H9 (cell line): ENCODE measurements around the gene ABR. TPM values are rescaled to one million over a fixed set of nuclear protein-coding genes. Genes with fewer than 3 reads are reported as not detected.

Experiments
- DNase-seq: peaks from one replicate; pipeline ENCODE4 v3.0.0-alpha.2; 2017
- H2AFZ ChIP-seq: one replicate; pipeline ENCODE4 v1.6.1; 2013; ENCODE audit warnings: mild to moderate bottlenecking, low read length, control low read depth, moderate library complexity
- H2AK5ac ChIP-seq: 2 replicates; pipeline ENCODE4 v1.6.1; 2013; ENCODE audit warnings: low read length, control low read depth, mixed read lengths; ENCODE audit not compliant: insufficient read length
- H2BK120ac ChIP-seq: one replicate; pipeline ENCODE4 v1.6.1; 2013; ENCODE audit warnings: low read depth, mild to moderate bottlenecking, low read length, control low read depth, inconsistent platforms; ENCODE audit not compliant: poor library complexity, severe bottlenecking
- H2BK12ac ChIP-seq: 2 replicates; pipeline ENCODE4 v1.6.1; 2013; ENCODE audit warnings: low read length, control low read depth, mixed read lengths, low read depth; ENCODE audit not compliant: insufficient read length
- H2BK15ac ChIP-seq: 2 replicates; pipeline ENCODE4 v1.6.1; 2013; ENCODE audit warnings: low read depth, low read length, control low read depth
- H2BK20ac ChIP-seq: one replicate; pipeline ENCODE4 v1.6.1; 2013; ENCODE audit warnings: low read depth, mild to moderate bottlenecking, low read length, control low read depth, inconsistent platforms; ENCODE audit not compliant: poor library complexity, severe bottlenecking
- H2BK5ac ChIP-seq: 2 replicates; pipeline ENCODE4 v1.6.1; 2013; ENCODE audit warnings: low read length, control low read depth, mixed read lengths; ENCODE audit not compliant: insufficient read length
- H3K14ac ChIP-seq: 2 replicates; pipeline ENCODE4 v1.6.1; 2013; ENCODE audit warnings: low read length, control low read depth; ENCODE audit not compliant: insufficient read depth
- H3K18ac ChIP-seq: 2 replicates; pipeline ENCODE4 v1.6.1; 2013; ENCODE audit warnings: low read depth, mild to moderate bottlenecking, mixed read lengths, low read length, control low read depth; ENCODE audit not compliant: insufficient read length
- H3K23ac ChIP-seq: 2 replicates; pipeline ENCODE4 v1.6.1; 2013; ENCODE audit warnings: low read length, control low read depth, mixed read lengths, low read depth; ENCODE audit not compliant: insufficient read length
- H3K23me2 ChIP-seq: 2 replicates; pipeline ENCODE4 v1.6.1; 2013; ENCODE audit warnings: low read depth, mild to moderate bottlenecking, mixed read lengths, low read length, control low read depth; ENCODE audit not compliant: insufficient read length, poor library complexity, severe bottlenecking
- H3K27ac ChIP-seq: 2 replicates; pipeline ENCODE4 v1.5.1; 2013; ENCODE audit warnings: low read length, control low read depth, mixed read lengths, low read depth; ENCODE audit not compliant: insufficient read length
- H3K27me3 ChIP-seq: 2 replicates; pipeline ENCODE4 v1.6.1; 2013; ENCODE audit warnings: low read length, control low read depth, inconsistent platforms; ENCODE audit not compliant: insufficient read depth
- H3K4ac ChIP-seq: 2 replicates; pipeline ENCODE4 v1.6.1; 2013; ENCODE audit warnings: low read depth, mild to moderate bottlenecking, control low read depth, inconsistent platforms, low read length, moderate library complexity
- H3K4me1 ChIP-seq: 2 replicates; pipeline ENCODE4 v1.6.1; 2013; ENCODE audit warnings: low read length, control low read depth, inconsistent platforms; ENCODE audit not compliant: insufficient read depth
- H3K4me2 ChIP-seq: 2 replicates; pipeline ENCODE4 v1.6.1; 2013; ENCODE audit warnings: low read length, control low read depth, mixed read lengths; ENCODE audit not compliant: insufficient read length, insufficient read depth
- H3K56ac ChIP-seq: 2 replicates; pipeline ENCODE4 v1.6.1; 2013; ENCODE audit warnings: low read depth, mild to moderate bottlenecking, mixed read lengths, low read length, control low read depth; ENCODE audit not compliant: insufficient read length
- H3K79me1 ChIP-seq: 2 replicates; pipeline ENCODE4 v1.6.1; 2013; ENCODE audit warnings: low read depth, mild to moderate bottlenecking, moderate library complexity, low read length, control low read depth, inconsistent platforms; ENCODE audit not compliant: insufficient read depth, poor library complexity, severe bottlenecking
- H3K79me2 ChIP-seq: 2 replicates; pipeline ENCODE4 v1.6.1; 2013; ENCODE audit warnings: low read length, control low read depth, inconsistent platforms; ENCODE audit not compliant: insufficient read depth
- H3K9ac ChIP-seq: 2 replicates; pipeline ENCODE4 v1.6.1; 2013; ENCODE audit warnings: low read length, control low read depth, mixed read lengths; ENCODE audit not compliant: insufficient read length; ENCODE audit errors: extremely low read depth
- H3K9me3 ChIP-seq: one replicate; pipeline ENCODE4 v1.6.1; 2013; ENCODE audit warnings: low read depth, low read length, inconsistent platforms; ENCODE audit not compliant: control insufficient read depth
- H3T11ph ChIP-seq: one replicate; pipeline ENCODE4 v1.6.1; 2013; ENCODE audit warnings: mild to moderate bottlenecking, low read length, control low read depth, inconsistent platforms
- H4K20me1 ChIP-seq: one replicate; pipeline ENCODE4 v1.6.1; 2013; ENCODE audit not compliant: control insufficient read depth, insufficient read length, insufficient read depth
- H4K5ac ChIP-seq: 2 replicates; pipeline ENCODE4 v1.6.1; 2013; ENCODE audit warnings: low read depth, mild to moderate bottlenecking, mixed read lengths, low read length, control low read depth; ENCODE audit not compliant: insufficient read length
- H4K8ac ChIP-seq: replicated peaks from 2 replicates; pipeline ENCODE4 v1.6.1; 2013; ENCODE audit warnings: low read length, control low read depth, mixed read lengths, low read depth; ENCODE audit not compliant: insufficient read length
- H4K91ac ChIP-seq: 2 replicates; pipeline ENCODE4 v1.6.1; 2013; ENCODE audit warnings: low read depth, mild to moderate bottlenecking, moderate library complexity, mixed read lengths, low read length, control low read depth; ENCODE audit not compliant: insufficient read length
- H3K27ac Mint-ChIP-seq, 3 experiments: 2 replicates in 2 of 3; 3 replicates in 1 of 3; pipeline ENCODE4 v1.8.0; 2020 to 2021; ENCODE audit warnings: mixed read lengths in 3 of 3, mild to moderate bottlenecking in 1 of 3, moderate library complexity in 1 of 3
- H3K27me3 Mint-ChIP-seq: 2 replicates; pipeline ENCODE4 v1.8.0; 2021; ENCODE audit warnings: low read depth, mild to moderate bottlenecking, moderate library complexity, mixed read lengths
- H3K36me3 Mint-ChIP-seq, 3 experiments: 2 replicates in 2 of 3; 3 replicates in 1 of 3; pipeline ENCODE4 v1.8.0; 2020 to 2021; ENCODE audit warnings: low read depth in 3 of 3, mixed read lengths in 3 of 3; ENCODE audit not compliant: insufficient read depth in 1 of 3
- H3K4me1 Mint-ChIP-seq, 2 experiments: 2 replicates each; pipeline ENCODE4 v1.8.0; 2020; ENCODE audit warnings: mixed read lengths in 2 of 2
- H3K4me3 Mint-ChIP-seq, 2 experiments: 2 replicates in 1 of 2; 3 replicates in 1 of 2; pipeline ENCODE4 v1.8.0; 2020 to 2021; ENCODE audit warnings: mild to moderate bottlenecking in 2 of 2, mixed read lengths in 2 of 2, moderate library complexity in 1 of 2
- H3K9me3 Mint-ChIP-seq, 2 experiments: 2 replicates in 1 of 2; 3 replicates in 1 of 2; pipeline ENCODE4 v1.8.0; 2020; ENCODE audit warnings: mild to moderate bottlenecking in 2 of 2, mixed read lengths in 2 of 2, moderate library complexity in 1 of 2
- WGBS: extraction: QIAGEN DNeasy Blood & Tissue Kit; methylation state at CpG from one replicate; pipeline ENCODE4 v1.1.7; 2013; ENCODE audit warnings: missing lambda C conversion rate, low lambda C conversion rate, mixed read lengths; ENCODE audit not compliant: insufficient read length; ENCODE audit errors: extremely low coverage; 5-methylcytosine and 5-hydroxymethylcytosine counted together
- total RNA-seq: library from RNA; stranded (reverse); gene quantifications from 2 replicates; pipeline ENCODE4 v1.2.1, GENCODE V29; 2021
- TF ChIP-seq, protein P1 (sequence below): fragments of 200-600 bp; sonication (generic); conservative IDR thresholded peaks from 3 replicates; pipeline ENCODE4 v1.8.0; 2021; ENCODE audit warnings: antibody characterized with exemption, mild to moderate bottlenecking

Gene ABR
- total RNA-seq, 1 experiment from 2014 or later = 34.7 TPM

GRCh38 chr17:1220346-1220745 is 40.6 kb upstream of the ABR start:
- peaks cover 0 to 13% of the 10 kb centered on the region in 2 experiments; a peak in 3 of 4 replicates for H3K4me1 Mint-ChIP-seq
- H3K27ac Mint-ChIP-seq = no peak overlapping the region
- H3K14ac ChIP-seq = no peak overlapping the region
- no peaks in the 10 kb centered on the region for H3K79me1 ChIP-seq
- H4K91ac ChIP-seq = no peak overlapping the region
- no peak overlapping the region for H2AK5ac ChIP-seq
- H2BK15ac ChIP-seq = no peak overlapping the region
- H2BK12ac ChIP-seq = no peak overlapping the region
- H3K4me2 ChIP-seq = no peak overlapping the region
- H4K8ac ChIP-seq = no peak overlapping the region
- WGBS = no CpG with 5 or more reads among the region's 14 CpGs
- H2BK120ac ChIP-seq = no peak overlapping the region
- no peaks in the 10 kb centered on the region for H3K9me3 ChIP-seq
- no peaks in the 10 kb centered on the region for H3K23me2 ChIP-seq
- H3K18ac ChIP-seq = no peak overlapping the region
- H4K20me1 ChIP-seq = no peaks in the 10 kb centered on the region
- no peak overlapping the region for H2AFZ ChIP-seq
- no peak overlapping the region for H3K27ac ChIP-seq
- H2BK5ac ChIP-seq = no peak overlapping the region
- H3T11ph ChIP-seq = no peak overlapping the region
- H3K36me3 Mint-ChIP-seq = no peaks in the 10 kb centered on the region; a peak in 1 of 7 replicates
- H3K27me3 ChIP-seq = no peaks in the 10 kb centered on the region; the same call in 1 of the 2 replicates
- no peak for DNase-seq
- H3K9ac ChIP-seq = no peak overlapping the region
- H3K23ac ChIP-seq = no peak overlapping the region
- H2BK20ac ChIP-seq = no peak overlapping the region
- H3K4ac ChIP-seq = no peak overlapping the region
- no peak overlapping the region for H3K56ac ChIP-seq
- no peaks in the 10 kb centered on the region; a peak in 1 of 5 replicates for H3K9me3 Mint-ChIP-seq
- peaks cover 59% of the 10 kb centered on the region for H3K27me3 Mint-ChIP-seq
- H3K4me1 ChIP-seq = no peaks in the 10 kb centered on the region
- H3K79me2 ChIP-seq = no peaks in the 10 kb centered on the region
- no peak overlapping the region for H3K4me3 Mint-ChIP-seq
- TF ChIP-seq, protein P1, sequence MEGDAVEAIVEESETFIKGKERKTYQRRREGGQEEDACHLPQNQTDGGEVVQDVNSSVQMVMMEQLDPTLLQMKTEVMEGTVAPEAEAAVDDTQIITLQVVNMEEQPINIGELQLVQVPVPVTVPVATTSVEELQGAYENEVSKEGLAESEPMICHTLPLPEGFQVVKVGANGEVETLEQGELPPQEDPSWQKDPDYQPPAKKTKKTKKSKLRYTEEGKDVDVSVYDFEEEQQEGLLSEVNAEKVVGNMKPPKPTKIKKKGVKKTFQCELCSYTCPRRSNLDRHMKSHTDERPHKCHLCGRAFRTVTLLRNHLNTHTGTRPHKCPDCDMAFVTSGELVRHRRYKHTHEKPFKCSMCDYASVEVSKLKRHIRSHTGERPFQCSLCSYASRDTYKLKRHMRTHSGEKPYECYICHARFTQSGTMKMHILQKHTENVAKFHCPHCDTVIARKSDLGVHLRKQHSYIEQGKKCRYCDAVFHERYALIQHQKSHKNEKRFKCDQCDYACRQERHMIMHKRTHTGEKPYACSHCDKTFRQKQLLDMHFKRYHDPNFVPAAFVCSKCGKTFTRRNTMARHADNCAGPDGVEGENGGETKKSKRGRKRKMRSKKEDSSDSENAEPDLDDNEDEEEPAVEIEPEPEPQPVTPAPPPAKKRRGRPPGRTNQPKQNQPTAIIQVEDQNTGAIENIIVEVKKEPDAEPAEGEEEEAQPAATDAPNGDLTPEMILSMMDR = no peak
- no peak overlapping the region for H4K5ac ChIP-seq
